A549 (cell line): ENCODE results near the gene GTF3C5. TPM values are rescaled to one million over a fixed set of nuclear protein-coding genes. Genes with fewer than 3 reads are reported as not detected.
"Not testable (repeated sequence)": the region's sequence is repeated elsewhere in the genome, so short reads cannot be mapped to it uniquely, and the experiment has no call there.

Experiments
- ATAC-seq, 2 experiments: fragments of 200-7000 bp in 1 of 2; fragments of >200 bp in 1 of 2; cut with Nextera tagmentation in 1 of 2; cut with Tn5 transposase in 1 of 2; 3 replicates each; pipeline versions ENCODE4 v1.8.0 to v1.9.1; 2018 to 2020; ENCODE audit warnings: mild to moderate bottlenecking in 1 of 2, moderate library complexity in 1 of 2
- CTCF ChIA-PET: fragments of 300-600 bp; sonication (Branson Sonifier 250); formaldehyde crosslinking; extraction: SDS; loops from one replicate; lab custom pipeline; 2021; ENCODE audit warnings: antibody characterized with exemption, inconsistent platforms; lab: Yijun Ruan, JAX
- POLR2A ChIA-PET: fragments of 350-600 bp; formaldehyde crosslinking; extraction: SDS; loops from one replicate; lab custom pipeline; 2021; ENCODE audit warnings: antibody characterized with exemption, inconsistent platforms; lab: Yijun Ruan, JAX
- DNase-seq, 2 experiments: peaks; one replicate each; pipeline versions ENCODE4 v3.0.0 to v3.0.0-alpha.2; 2011 to 2016; ENCODE audit warnings: low read depth in 1 of 2, low spot score in 1 of 2
- FAIRE-seq: peaks from 2 replicates; lab custom pipeline; 2011; peaks lifted over from hg19 to GRCh38; lab: Jason Lieb, UNC
- H3K27ac ChIP-seq, 2 experiments: fragments of >200 bp; sonication (Bioruptor Twin); formaldehyde crosslinking; 3 replicates each; pipeline ENCODE4 v1.5.1; 2016 to 2017
- H3K4me1 ChIP-seq: fragments of >200 bp; sonication (Bioruptor Twin); formaldehyde crosslinking; 3 replicates; pipeline ENCODE4 v1.6.1; 2016
- H3K4me2 ChIP-seq: fragments of >200 bp; sonication (Bioruptor Twin); formaldehyde crosslinking; 3 replicates; pipeline ENCODE4 v1.6.1; 2016
- H3K4me3 ChIP-seq: fragments of >200 bp; sonication (Bioruptor Twin); formaldehyde crosslinking; 3 replicates; pipeline ENCODE4 v1.5.1; 2016
- H3K9me3 ChIP-seq: fragments of >200 bp; sonication (Bioruptor Twin); formaldehyde crosslinking; 3 replicates; pipeline ENCODE4 v1.6.1; 2016
- CHD4 ChIP-seq: fragments of 200-600 bp; sonication (generic); IDR thresholded peaks from 2 replicates; pipeline ENCODE4 v1.6.1; 2016; ENCODE audit warnings: antibody characterized with exemption, mild to moderate bottlenecking, borderline replicate concordance
- CTCF ChIP-seq: fragments of >200 bp; sonication (Bioruptor Twin); formaldehyde crosslinking; IDR thresholded peaks from 3 replicates; pipeline ENCODE4 v1.5.1; 2016
- EHF ChIP-seq: fragments of 250-450 bp; sonication (Bioruptor Pico); IDR thresholded peaks from 2 replicates; pipeline ENCODE4 v1.5.0; 2020; ENCODE audit warnings: mild to moderate bottlenecking
- EHMT2 ChIP-seq: fragments of 200-600 bp; sonication (generic); IDR thresholded peaks from 2 replicates; pipeline ENCODE4 v1.6.1; 2016; ENCODE audit warnings: antibody characterized with exemption, low read depth, mild to moderate bottlenecking, moderate library complexity
- FOSB ChIP-seq: fragments of 250-450 bp; sonication (Bioruptor Pico); IDR thresholded peaks from 2 replicates; pipeline ENCODE4 v1.5.0; 2020; ENCODE audit warnings: mild to moderate bottlenecking, moderate library complexity
- FOSL2 ChIP-seq, 2 experiments: fragments of 450-650 bp in 1 of 2; fragments of >200 bp in 1 of 2; sonication (Bioruptor Twin) in 1 of 2; formaldehyde crosslinking; IDR thresholded peaks; 2 replicates each; pipeline versions ENCODE4 v1.5.0 to v1.6.1; 2016 to 2020; ENCODE audit warnings: mild to moderate bottlenecking in 1 of 2, moderate library complexity in 1 of 2
- JUN ChIP-seq, 2 experiments: fragments of >200 bp; sonication (Bioruptor Twin); formaldehyde crosslinking; IDR thresholded peaks; 2 replicates in 1 of 2; 3 replicates in 1 of 2; pipeline ENCODE4 v1.6.1; 2016 to 2017
- KDM1A ChIP-seq: fragments of 200-600 bp; sonication (generic); IDR thresholded peaks from 2 replicates; pipeline ENCODE4 v1.6.1; 2016; ENCODE audit warnings: low read depth, mild to moderate bottlenecking
- KDM5A ChIP-seq: fragments of 200-600 bp; sonication (generic); IDR thresholded peaks from 2 replicates; pipeline ENCODE4 v1.6.1; 2016; ENCODE audit warnings: antibody characterized with exemption, mild to moderate bottlenecking
- MAX ChIP-seq: IDR thresholded peaks from 2 replicates; pipeline ENCODE4 v1.6.1; 2012
- NPAS2 ChIP-seq: fragments of 250-450 bp; sonication (Bioruptor Pico); IDR thresholded peaks from 2 replicates; pipeline ENCODE4 v1.8.0; 2022; ENCODE audit warnings: mild to moderate bottlenecking, moderate library complexity, borderline replicate concordance
- POLR2AphosphoS2 ChIP-seq: conservative IDR thresholded peaks from 2 replicates; pipeline ENCODE4 v1.6.1; 2012; ENCODE audit warnings: low read length, improper control_type of control experiment, inconsistent platforms
- RAD21 ChIP-seq, 2 experiments: fragments of >200 bp in 1 of 2; sonication (Bioruptor Twin) in 1 of 2; formaldehyde crosslinking in 1 of 2; IDR thresholded peaks in 1 of 2; conservative IDR thresholded peaks in 1 of 2; 2 replicates in 1 of 2; 3 replicates in 1 of 2; pipeline ENCODE4 v1.6.1; 2012 to 2018; ENCODE audit warnings: inconsistent platforms in 1 of 2
- RCOR1 ChIP-seq: fragments of 150-350 bp; IDR thresholded peaks from 2 replicates; pipeline ENCODE4 v1.6.1; 2014; ENCODE audit warnings: antibody characterized with exemption, low read length, low read depth
- REST ChIP-seq: fragments of 200-600 bp; sonication (generic); IDR thresholded peaks from 2 replicates; pipeline ENCODE4 v1.6.1; 2016; ENCODE audit warnings: antibody characterized with exemption, mild to moderate bottlenecking, moderate library complexity
- RNF2 ChIP-seq: fragments of 200-600 bp; sonication (generic); IDR thresholded peaks from 2 replicates; pipeline ENCODE4 v1.6.1; 2016; ENCODE audit warnings: low read depth, mild to moderate bottlenecking, antibody characterized with exemption, moderate library complexity, borderline replicate concordance
- SMC3 ChIP-seq: fragments of >200 bp; sonication (Bioruptor Twin); formaldehyde crosslinking; IDR thresholded peaks from 3 replicates; pipeline ENCODE4 v1.6.1; 2018; ENCODE audit warnings: inconsistent platforms
- TFCP2L1 ChIP-seq: fragments of 250-450 bp; sonication (Bioruptor Pico); IDR thresholded peaks from 2 replicates; pipeline ENCODE4 v1.5.0; 2021; ENCODE audit warnings: mild to moderate bottlenecking
- USF2 ChIP-seq: fragments of 450-650 bp; IDR thresholded peaks from 2 replicates; pipeline ENCODE4 v1.6.1; 2014; ENCODE audit warnings: antibody characterized with exemption
- ZNF302 ChIP-seq: fragments of 250-450 bp; sonication (Bioruptor Pico); IDR thresholded peaks from 2 replicates; pipeline ENCODE4 v1.9.0; 2021; ENCODE audit warnings: inconsistent platforms, mild to moderate bottlenecking, moderate library complexity
- ZSCAN20 ChIP-seq: fragments of 250-450 bp; sonication (Bioruptor Pico); IDR thresholded peaks from 2 replicates; pipeline ENCODE4 v1.8.0; 2022; ENCODE audit warnings: mild to moderate bottlenecking, moderate library complexity
- WGBS: methylation state at CpG from one replicate; pipeline ENCODE4 v1.1.6; 2017; ENCODE audit errors: missing lambda C conversion rate; 5-methylcytosine and 5-hydroxymethylcytosine counted together
- polyA plus RNA-seq, 4 experiments: library from polyadenylated mRNA; depleted of rRNA in 3 of 4; stranded (reverse); fragments of >200 nt; fragmentation: RNase III in 1 of 4; extraction: RNeasy Plus Mini Kit Qiagen cat#74134 plus additional on column Dnase treatment in 1 of 4; gene quantifications; 2 replicates in 3 of 4; 3 replicates in 1 of 4; pipeline ENCODE4 v1.2.3, GENCODE V29; 2011 to 2017

Gene GTF3C5
- polyA plus RNA-seq, 2 of the 4 experiments (the other 2 are of a cell fraction): 57.2 to 80.3 TPM

- FAIRE-seq (no peak), ATAC-seq (no peak; a peak in 1 of 6 replicates), DNase-seq (no peak)
- no peak for TF ChIP-seq KDM5A
- no peak for TF ChIP-seq KDM1A
- TF ChIP-seq RNF2: no peak
- no peak for TF ChIP-seq POLR2AphosphoS2
- no peak for TF ChIP-seq MAX
- TF ChIP-seq NPAS2 (CRISPR knock-in tag): no peak
- TF ChIP-seq CTCF: no peak
- TF ChIP-seq SMC3: no peak
- TF ChIP-seq EHMT2: no peak
- no peak for TF ChIP-seq EHF (CRISPR knock-in tag)
- TF ChIP-seq TFCP2L1 (CRISPR knock-in tag): no peak
- ChIA-PET CTCF (interaction anchor here (0.6 to 5.2 kb wide), 4 partner anchors 11 to 1022 kb away, joined by 4 to 39 read pairs (median 6); no protein-coding TSS in a partner anchor), POLR2A (no interaction called here)
- Histone ChIP-seq H3K4me3 (no peak overlapping the region), H3K4me2 (no peak overlapping the region), H3K27ac (no peak overlapping the region), H3K9me3 (peaks cover 12% of the 10 kb centered on the region), H3K4me1 (no peaks in the 10 kb centered on the region)
- WGBS: 57% methylated on average over 9 of the region's 11 CpGs
Measured at GRCh38 chr9:133090752-133091385, 60.1 kb downstream of the GTF3C5 start.

GRCh38 chr9:133094351-133094750 lies 63.6 kb downstream of the GTF3C5 start:
- CTCF ChIA-PET: interaction anchor here (0.5 to 30.3 kb wide), 6 partner anchors 8 to 193 kb away, joined by 3 to 1284 read pairs (median 4); no protein-coding TSS in a partner anchor
- POLR2A ChIA-PET, ATAC-seq, H3K4me2 ChIP-seq, H3K4me1 ChIP-seq, FAIRE-seq, H3K27ac ChIP-seq, H3K4me3 ChIP-seq, DNase-seq: not testable (repeated sequence)
- H3K9me3 ChIP-seq: peaks cover 27% of the 10 kb centered on the region
- WGBS: 57% methylated on average over 4 of the region's 4 CpGs

GRCh38 chr9:133094842-133095393 lies 64.1 kb downstream of the GTF3C5 start:
- no peak for TF ChIP-seq FOSL2 (IDR thresholded peaks at IDR 0.05)
- no peak for TF ChIP-seq FOSL2 (CRISPR knock-in tag; IDR thresholded peaks at IDR 0.05)
- TF ChIP-seq ZSCAN20 (CRISPR knock-in tag): no peak
- TF ChIP-seq REST: no peak
- no peak for TF ChIP-seq RAD21 (conservative IDR thresholded peaks at IDR 0.05 in 1 of 2, IDR thresholded peaks at IDR 0.05 in 1 of 2)
- TF ChIP-seq ZNF302 (CRISPR knock-in tag): no peak
- no peak for TF ChIP-seq RCOR1
- no peak for TF ChIP-seq MAX
- no peak for TF ChIP-seq CHD4
- no peak for TF ChIP-seq FOSB (CRISPR knock-in tag)
- TF ChIP-seq USF2: no peak
- no peak for TF ChIP-seq KDM1A
- TF ChIP-seq JUN (IDR thresholded peaks at IDR 0.05): no peak
- WGBS: 79% methylated on average over 3 of the region's 3 CpGs
- Histone ChIP-seq H3K4me2 (no peak overlapping the region), H3K9me3 (peaks cover 27% of the 10 kb centered on the region), H3K4me1 (no peaks in the 10 kb centered on the region), H3K4me3 (no peak overlapping the region), H3K27ac (no peak overlapping the region)
- DNase-seq (no peak), FAIRE-seq (no peak), ATAC-seq (no peak)
- ChIA-PET CTCF (interaction anchor here (0.9 to 30.3 kb wide), 5 partner anchors 8 to 48 kb away, joined by 3 to 1284 read pairs (median 4); no protein-coding TSS in a partner anchor), POLR2A (no interaction called here)
